Right lobe of liver (tissue), 6 donors: ENCODE measurements around the gene ZNF341. TPM values are rescaled to one million over a fixed set of nuclear protein-coding genes. Genes with fewer than 3 reads are reported as not detected.

Experiments used
- ATAC-seq, 4 donors: fragments of 200-7000 bp; cut with Tn5 transposase; one replicate each; pipeline ENCODE4 v1.9.1; 2020; ENCODE audit warnings: mild to moderate bottlenecking in 4 of 4, moderate library complexity in 4 of 4
- DNase-seq, 3 donors: peaks; one replicate each; pipeline ENCODE4 v3.0.0-alpha.2; 2020
- H3K27ac ChIP-seq, 3 donors: fragments of 200-600 bp; one replicate each; pipeline ENCODE4 v1.8.0; 2022
- H3K27me3 ChIP-seq, 2 donors: fragments of 200-600 bp; one replicate each; pipeline ENCODE4 v1.8.0; 2022
- H3K36me3 ChIP-seq, 4 donors: fragments of 200-600 bp; sonication (generic) in 1 of 4; one replicate each; pipeline versions ENCODE4 v1.5.1 to v1.8.0; 2017 to 2022; ENCODE audit warnings: control low read depth in 1 of 4
- H3K4me1 ChIP-seq, 4 donors: fragments of 200-600 bp; sonication (generic) in 1 of 4; one replicate each; pipeline versions ENCODE4 v1.5.1 to v1.8.0; 2017 to 2022; ENCODE audit warnings: control low read depth in 1 of 4
- H3K4me3 ChIP-seq, 3 donors: fragments of 200-600 bp; one replicate each; pipeline ENCODE4 v1.8.0; 2022
- H3K9me3 ChIP-seq, 4 donors: fragments of 200-600 bp; sonication (generic) in 1 of 4; one replicate each; pipeline versions ENCODE4 v1.5.1 to v1.8.0; 2017 to 2022; ENCODE audit warnings: control low read depth in 1 of 4
- CTCF ChIP-seq, 4 donors: fragments of 200-600 bp in 3 of 4; fragments of 450-650 bp in 1 of 4; IDR thresholded peaks; one replicate each; pipeline versions ENCODE4 v1.5.1 to v1.8.0; 2016 to 2022; ENCODE audit warnings: antibody characterized with exemption in 4 of 4, mild to moderate bottlenecking in 2 of 4
- POLR2A ChIP-seq: fragments of 450-650 bp; IDR thresholded peaks from one replicate; pipeline ENCODE4 v1.6.1; 2017; ENCODE audit warnings: antibody characterized with exemption, mild to moderate bottlenecking
- WGBS: methylation state at CpG from one replicate; pipeline ENCODE4 v1.1.6; 2018; ENCODE audit warnings: low coverage, low lambda C conversion rate; ENCODE audit not compliant: insufficient coverage; ENCODE audit errors: missing lambda C conversion rate; 5-methylcytosine and 5-hydroxymethylcytosine counted together
- intact Hi-C, 2 donors: fragments of 100-400 bp; cut with DNase I; formaldehyde crosslinking; loops; one replicate each; pipeline versions ENCODE4 v1.11.2 to v1.14.1; 2022
- total RNA-seq, 6 experiments: library from RNA; depleted of rRNA in 2 of 6; stranded (reverse); fragments of >200 nt in 2 of 6; fragmentation: NEBNext Ultra II Directional in 3 of 6; extraction: Animal tissue kit (Norgen Biotek cat#: 25700) in 3 of 6; gene quantifications; one replicate each; pipeline versions ENCODE4 v1.1.0 to v1.2.4, GENCODE V29; 2016 to 2023
- donor health status: DM: no; HTN: yes; CAD: no.
- donor health status: DM: no; HTN: no; CAD: no.
- donor health status: DM: no; HTN: no; CAD: no.
- donor health status: DM: no; HTN: yes; CAD: no.
- donor health status: DM: no; HTN: yes; CAD: no.

The ZNF341 gene
- total RNA-seq, 6 experiments from 2014 or later = 0.99 to 2.0 (median 1.6) TPM

DNA sequence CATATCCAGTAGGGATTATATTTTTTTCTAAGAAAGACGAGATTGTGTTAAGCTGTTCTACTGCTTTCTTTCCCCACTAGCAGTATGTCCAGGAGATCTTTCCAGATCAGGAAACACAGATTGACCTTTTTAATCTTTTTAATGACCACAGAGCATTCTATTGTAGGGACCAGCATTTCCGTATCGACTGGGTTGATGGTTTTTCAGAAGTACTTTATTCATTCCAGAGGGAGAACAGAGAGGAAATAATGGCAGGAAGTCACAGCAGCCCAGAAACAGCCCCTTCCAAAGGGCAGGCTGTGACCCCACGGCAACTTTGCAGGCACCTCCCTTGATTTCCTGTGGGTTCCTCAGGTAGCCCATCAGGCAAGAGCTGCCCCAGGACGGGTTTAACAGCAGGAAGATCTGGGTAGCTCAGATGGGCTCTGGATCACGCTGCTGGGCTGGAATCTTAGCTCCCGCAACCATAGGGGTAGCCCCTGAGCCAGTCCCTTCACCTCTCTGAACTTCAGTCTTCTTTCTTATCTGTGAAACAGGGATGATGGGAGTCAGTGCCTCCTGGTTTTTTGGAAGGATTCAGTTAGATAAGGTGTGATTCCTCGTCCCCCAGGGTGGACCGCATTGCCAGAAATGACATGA, 55.6 kb downstream of the ZNF341 start:
- no peak overlapping the region for H3K4me3 ChIP-seq
- no peaks in the 10 kb centered on the region for H3K9me3 ChIP-seq
- DNase-seq = no peak
- ATAC-seq = peak; percentile 8 to 40 (median 31)
- intact Hi-C loops = no loop called here
- TF ChIP-seq CTCF (IDR thresholded peaks at IDR 0.05) = no peak
- H3K27me3 ChIP-seq = no peaks in the 10 kb centered on the region
- no peaks in the 10 kb centered on the region for H3K4me1 ChIP-seq
- WGBS = 53% methylated on average over 6 of the region's 9 CpGs
- H3K36me3 ChIP-seq = no peaks in the 10 kb centered on the region
- no peak overlapping the region for H3K27ac ChIP-seq

GRCh38 chr20:33788351-33789049, 56.7 kb downstream of the ZNF341 start:
- WGBS = 90% methylated on average over 6 of the region's 12 CpGs
- intact Hi-C loops = no loop called here
- ATAC-seq (no peak), DNase-seq (no peak)
- H3K27me3 ChIP-seq = no peaks in the 10 kb centered on the region
- H3K36me3 ChIP-seq = no peaks in the 10 kb centered on the region
- no peaks in the 10 kb centered on the region for H3K9me3 ChIP-seq
- no peaks in the 10 kb centered on the region for H3K4me1 ChIP-seq
- no peak overlapping the region for H3K27ac ChIP-seq
- no peak for TF ChIP-seq POLR2A
- no peak for TF ChIP-seq CTCF (IDR thresholded peaks at IDR 0.05)
- no peak overlapping the region for H3K4me3 ChIP-seq

DNA sequence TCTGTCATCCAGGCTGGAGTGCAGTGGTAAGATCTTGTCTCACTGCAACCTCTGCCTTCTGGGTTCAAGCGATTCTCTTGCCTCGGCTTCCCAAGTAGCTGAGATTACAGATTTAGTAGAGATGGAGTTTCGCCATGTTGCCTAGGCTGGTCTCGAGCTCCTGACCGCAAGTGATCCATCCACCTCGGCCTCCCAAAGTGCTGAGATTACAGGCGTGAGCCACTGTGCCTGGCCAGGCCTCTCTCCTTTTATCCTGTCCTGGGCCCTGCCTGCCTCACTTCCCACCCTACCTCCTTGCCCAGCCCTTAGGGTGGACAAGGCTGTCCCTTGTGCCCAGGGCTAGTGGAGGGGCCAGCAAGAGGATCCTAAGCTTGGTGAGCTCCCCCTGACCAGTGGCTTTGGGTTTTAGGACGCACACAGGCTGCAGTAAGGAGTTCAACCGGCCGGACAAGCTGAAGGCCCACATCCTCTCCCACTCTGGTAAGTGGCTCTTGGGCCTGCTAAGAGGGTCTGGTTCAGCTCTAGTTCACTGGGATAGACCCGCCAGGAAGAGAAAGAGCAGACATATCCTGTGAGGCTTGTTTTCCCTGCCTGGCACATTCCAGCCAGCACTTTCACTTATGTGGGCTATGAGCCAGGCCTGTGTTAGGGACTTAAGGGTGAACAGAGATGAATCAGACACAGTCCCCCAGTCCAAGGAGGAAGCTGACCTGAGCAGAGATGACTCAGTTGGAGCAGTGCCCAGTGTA, 57.5 kb downstream of the ZNF341 start:
- Histone ChIP-seq H3K4me1 (no peaks in the 10 kb centered on the region), H3K4me3 (no peak overlapping the region), H3K27me3 (no peaks in the 10 kb centered on the region), H3K9me3 (no peaks in the 10 kb centered on the region), H3K36me3 (no peaks in the 10 kb centered on the region), H3K27ac (no peak overlapping the region)
- peak in 2 of 3 donors; percentile 46 to 55 for DNase-seq
- intact Hi-C loops = no loop called here
- 48% methylated on average over 3 of the region's 11 CpGs for WGBS
- no peak for TF ChIP-seq POLR2A
- TF ChIP-seq CTCF (IDR thresholded peaks at IDR 0.05) = no peak
- ATAC-seq = peak; percentile 55 to 80 (median 59)

- Histone ChIP-seq H3K4me1 (no peaks in the 10 kb centered on the region), H3K27ac (no peak overlapping the region), H3K4me3 (no peak overlapping the region), H3K36me3 (no peaks in the 10 kb centered on the region), H3K9me3 (no peaks in the 10 kb centered on the region), H3K27me3 (no peaks in the 10 kb centered on the region)
- DNase-seq (no peak), ATAC-seq (no peak)
- intact Hi-C loops = no loop called here
- 81% methylated on average over 3 of the region's 5 CpGs for WGBS
- TF ChIP-seq POLR2A = no peak
- TF ChIP-seq CTCF (IDR thresholded peaks at IDR 0.05) = no peak
Measured at GRCh38 chr20:33789858-33790182, 58.0 kb downstream of the ZNF341 start.
